WI38 (cell line): ENCODE measurements around the gene RSKR.

Source experiments
- H3K4me3 ChIP-seq: 2 replicates; pipeline ENCODE4 v1.5.1; 2011; ENCODE audit warnings: low read depth, mild to moderate bottlenecking, control low read depth, low read length
- TF ChIP-seq, protein P1 (sequence below): IDR thresholded peaks from 2 replicates; pipeline ENCODE4 v1.5.1; 2012; ENCODE audit warnings: low read depth, mild to moderate bottlenecking, control low read depth, low read length

RSKR gene

GRCh38 chr17:28575126-28575795 is 38.7 kb downstream of the RSKR start:
- TF ChIP-seq, protein P1, sequence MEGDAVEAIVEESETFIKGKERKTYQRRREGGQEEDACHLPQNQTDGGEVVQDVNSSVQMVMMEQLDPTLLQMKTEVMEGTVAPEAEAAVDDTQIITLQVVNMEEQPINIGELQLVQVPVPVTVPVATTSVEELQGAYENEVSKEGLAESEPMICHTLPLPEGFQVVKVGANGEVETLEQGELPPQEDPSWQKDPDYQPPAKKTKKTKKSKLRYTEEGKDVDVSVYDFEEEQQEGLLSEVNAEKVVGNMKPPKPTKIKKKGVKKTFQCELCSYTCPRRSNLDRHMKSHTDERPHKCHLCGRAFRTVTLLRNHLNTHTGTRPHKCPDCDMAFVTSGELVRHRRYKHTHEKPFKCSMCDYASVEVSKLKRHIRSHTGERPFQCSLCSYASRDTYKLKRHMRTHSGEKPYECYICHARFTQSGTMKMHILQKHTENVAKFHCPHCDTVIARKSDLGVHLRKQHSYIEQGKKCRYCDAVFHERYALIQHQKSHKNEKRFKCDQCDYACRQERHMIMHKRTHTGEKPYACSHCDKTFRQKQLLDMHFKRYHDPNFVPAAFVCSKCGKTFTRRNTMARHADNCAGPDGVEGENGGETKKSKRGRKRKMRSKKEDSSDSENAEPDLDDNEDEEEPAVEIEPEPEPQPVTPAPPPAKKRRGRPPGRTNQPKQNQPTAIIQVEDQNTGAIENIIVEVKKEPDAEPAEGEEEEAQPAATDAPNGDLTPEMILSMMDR, result no peak
- H3K4me3 ChIP-seq, result no peak overlapping the region

DNA sequence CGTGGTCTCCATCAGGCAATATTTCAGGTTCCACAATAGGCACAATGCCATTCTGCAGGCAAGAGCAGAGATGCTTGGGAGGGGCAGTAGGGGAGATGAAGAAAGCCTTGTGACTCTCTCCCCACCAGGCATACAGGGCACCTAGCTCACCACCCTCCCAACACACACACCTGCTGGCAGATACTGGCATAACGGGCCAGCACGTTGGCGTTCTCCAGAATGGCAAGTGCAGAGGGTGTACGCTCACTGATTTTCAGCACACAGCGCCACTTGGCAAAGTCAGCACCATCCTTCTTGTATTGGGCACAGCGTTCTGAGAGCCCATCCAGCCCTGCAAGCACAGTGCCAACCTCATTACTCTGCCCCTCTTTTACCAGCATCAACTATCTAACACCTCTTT is 39.5 kb downstream of the RSKR start:
- TF ChIP-seq, protein P1, result no peak

GRCh38 chr17:28573966-28574480 is 40.0 kb downstream of the RSKR start:
- TF ChIP-seq, protein P1, result no peak
- H3K4me3 ChIP-seq, result no peak overlapping the region

More for the DNA sequence above, 39.5 kb downstream of the RSKR start:
- no peak overlapping the region for H3K4me3 ChIP-seq

DNA sequence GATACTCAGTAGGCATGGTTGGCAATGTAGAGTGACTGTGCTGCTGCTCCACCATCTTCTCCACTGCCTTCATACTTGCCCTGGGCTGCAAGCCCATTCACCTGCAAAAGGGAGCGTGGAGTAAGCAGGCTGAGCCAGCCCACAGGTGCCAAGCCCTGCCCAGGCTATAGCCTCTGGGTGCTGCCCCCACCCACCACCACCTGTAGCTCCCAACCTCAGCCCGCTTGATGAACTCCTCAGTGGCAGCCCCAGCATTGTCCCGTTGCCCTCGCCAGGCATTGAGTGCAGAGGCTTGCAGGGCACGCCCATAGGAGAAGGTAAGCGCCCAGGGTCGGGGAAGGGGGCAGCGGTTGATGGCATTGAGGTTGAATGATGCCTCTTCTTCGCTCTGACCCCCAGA is 40.5 kb downstream of the RSKR start:
- TF ChIP-seq, protein P1, result no peak
- H3K4me3 ChIP-seq, result no peak overlapping the region

GRCh38 chr17:28573040-28573380 is 41.0 kb downstream of the RSKR start:
- TF ChIP-seq, protein P1, result no peak
- H3K4me3 ChIP-seq, result no peak overlapping the region

GRCh38 chr17:28572259-28573039 is 41.5 kb downstream of the RSKR start:
- TF ChIP-seq, protein P1, result no peak
- no peak overlapping the region; the same call in 1 of the 2 replicates for H3K4me3 ChIP-seq
